NCI-H82 treated with DMSO at 0.1 percent for 48 hours (cell line): ENCODE measurements around the gene PTER.

Experiments used
- DNase-seq: peaks from one replicate; lab custom pipeline; 2025; ENCODE audit not compliant: unreplicated experiment; lab: John Stamatoyannopoulos, UW

The PTER gene

DNA sequence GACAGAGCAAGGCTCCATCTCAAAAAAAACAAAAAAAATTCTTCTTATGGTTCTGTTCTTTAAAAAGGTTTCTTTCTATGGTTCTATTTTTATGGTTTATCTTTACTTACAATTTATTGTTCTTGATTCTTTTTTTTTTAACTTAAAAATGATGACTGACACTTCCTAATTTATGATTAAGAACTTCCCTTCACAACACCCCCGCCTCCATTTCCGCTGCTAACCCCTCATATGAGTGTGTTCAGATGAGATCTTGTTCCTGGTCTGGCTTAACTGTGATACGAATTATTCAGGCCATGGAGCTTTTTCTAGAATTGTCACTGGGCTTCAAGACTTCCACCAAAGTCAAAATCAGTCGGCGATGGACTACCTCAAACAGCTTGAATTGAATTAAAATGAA, 33.9 kb downstream of the PTER start:
- no peak for DNase-seq

DNA sequence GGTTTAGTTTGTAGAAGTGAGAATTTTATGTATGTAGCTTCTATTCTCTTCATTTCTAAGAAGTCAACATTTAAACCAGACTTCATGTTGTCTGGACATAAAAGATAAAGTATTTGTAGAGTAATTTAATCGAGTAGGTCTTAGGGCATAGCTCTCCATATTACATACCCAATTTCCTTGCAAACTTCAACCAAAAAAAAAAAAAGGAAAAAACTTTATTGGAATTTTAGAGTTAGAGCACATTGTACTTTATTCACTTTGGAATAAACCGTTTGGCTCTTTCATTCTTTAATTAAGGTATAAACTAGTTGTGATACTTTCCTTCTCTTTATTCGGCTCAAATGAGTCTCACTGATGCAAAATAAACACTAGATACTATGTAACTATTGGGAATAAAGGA, 36.0 kb downstream of the PTER start:
- DNase-seq: no peak

GRCh38 chr10:16477757-16478156, 40.9 kb downstream of the PTER start:
- DNase-seq: no peak

- DNase-seq: no peak
Measured at GRCh38 chr10:16478801-16479200, 42.0 kb downstream of the PTER start.

GRCh38 chr10:16481052-16481728, 44.4 kb downstream of the PTER start:
- DNase-seq: no peak

- DNase-seq: no peak
Measured at GRCh38 chr10:16483241-16483917, 46.6 kb downstream of the PTER start.

DNA sequence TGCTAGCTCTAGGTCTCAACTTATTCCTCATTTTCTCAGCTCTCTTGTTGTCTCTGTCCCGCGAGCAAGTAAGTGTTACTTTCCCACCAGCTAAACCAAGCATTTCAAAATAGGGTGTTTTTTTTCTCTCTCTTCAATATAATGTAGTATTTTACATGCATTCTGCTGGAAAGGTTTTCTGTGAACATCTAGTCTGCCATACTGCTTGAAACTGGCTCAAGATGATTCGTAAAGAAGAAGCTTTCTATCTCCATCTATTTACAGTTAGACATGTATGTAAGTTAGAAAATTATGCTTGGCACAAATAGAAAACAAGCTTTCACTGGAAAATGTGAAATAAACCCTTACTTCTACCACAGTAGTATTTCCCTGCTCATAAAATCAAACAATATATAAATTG, 53.7 kb downstream of the PTER start:
- no peak for DNase-seq

- DNase-seq: peak; percentile 96
Measured at GRCh38 chr10:16491933-16492332, 55.1 kb downstream of the PTER start.

- no peak for DNase-seq
Measured at GRCh38 chr10:16493884-16494536, 57.2 kb downstream of the PTER start.

DNA sequence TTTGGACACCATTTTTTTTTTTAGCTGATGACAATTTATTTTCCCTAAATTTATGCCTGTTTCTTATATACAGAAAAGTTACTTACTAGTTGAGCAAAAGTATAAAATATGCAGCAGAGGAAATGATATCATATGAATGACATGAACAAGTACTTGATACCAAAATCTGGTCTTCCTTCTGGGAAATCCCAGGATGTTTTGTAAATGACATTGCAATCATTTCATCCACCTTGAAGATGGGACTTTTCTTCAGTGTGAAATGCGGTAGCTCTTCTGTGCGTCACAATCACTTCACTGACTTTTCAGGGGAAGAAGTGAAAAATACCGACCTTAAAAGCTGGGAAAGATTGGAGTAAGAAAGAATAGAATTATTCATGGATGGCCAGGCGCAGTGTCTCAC, 61.1 kb downstream of the PTER start:
- DNase-seq: no peak

DNA sequence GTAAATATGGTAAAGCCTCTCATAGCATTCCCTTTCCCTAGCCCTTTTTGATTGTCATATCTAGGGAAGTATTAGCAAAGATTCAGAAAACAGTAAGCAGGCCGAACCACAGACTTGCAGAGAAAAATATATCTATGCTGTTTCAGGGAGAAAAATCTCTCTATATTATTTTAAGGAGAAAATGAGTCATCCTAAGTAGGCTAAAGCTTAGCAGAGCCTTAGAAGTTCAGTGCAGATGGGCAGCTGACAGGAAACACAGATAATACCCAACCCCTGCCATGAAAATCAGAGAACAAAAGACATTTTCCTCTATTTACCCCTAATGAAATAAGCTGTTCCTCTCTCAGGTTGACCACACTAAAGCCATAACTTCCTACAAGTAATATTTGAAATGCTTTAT, 68.4 kb downstream of the PTER start:
- no peak for DNase-seq

GRCh38 chr10:16509996-16510395, 73.2 kb downstream of the PTER start:
- peak; percentile 10 for DNase-seq

DNA sequence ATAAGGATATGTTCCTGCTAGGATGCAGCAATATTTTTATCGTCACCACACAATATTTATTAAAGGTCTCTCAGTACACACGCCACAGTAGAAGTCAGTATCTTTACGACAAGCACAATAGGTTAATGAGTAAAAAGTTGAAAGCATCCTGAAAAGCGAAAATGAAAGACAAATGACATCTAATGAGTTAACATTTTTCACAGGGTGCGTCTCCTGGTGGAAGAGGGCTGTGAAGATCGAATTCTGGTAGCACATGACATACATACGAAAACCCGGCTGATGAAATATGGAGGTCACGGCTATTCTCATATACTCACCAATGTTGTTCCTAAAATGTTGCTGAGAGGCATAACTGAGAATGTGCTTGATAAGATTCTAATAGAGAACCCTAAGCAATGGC, 74.0 kb downstream of the PTER start:
- no peak for DNase-seq

- no peak for DNase-seq
Measured at GRCh38 chr10:16518822-16519221, 82.0 kb downstream of the PTER start.

DNA sequence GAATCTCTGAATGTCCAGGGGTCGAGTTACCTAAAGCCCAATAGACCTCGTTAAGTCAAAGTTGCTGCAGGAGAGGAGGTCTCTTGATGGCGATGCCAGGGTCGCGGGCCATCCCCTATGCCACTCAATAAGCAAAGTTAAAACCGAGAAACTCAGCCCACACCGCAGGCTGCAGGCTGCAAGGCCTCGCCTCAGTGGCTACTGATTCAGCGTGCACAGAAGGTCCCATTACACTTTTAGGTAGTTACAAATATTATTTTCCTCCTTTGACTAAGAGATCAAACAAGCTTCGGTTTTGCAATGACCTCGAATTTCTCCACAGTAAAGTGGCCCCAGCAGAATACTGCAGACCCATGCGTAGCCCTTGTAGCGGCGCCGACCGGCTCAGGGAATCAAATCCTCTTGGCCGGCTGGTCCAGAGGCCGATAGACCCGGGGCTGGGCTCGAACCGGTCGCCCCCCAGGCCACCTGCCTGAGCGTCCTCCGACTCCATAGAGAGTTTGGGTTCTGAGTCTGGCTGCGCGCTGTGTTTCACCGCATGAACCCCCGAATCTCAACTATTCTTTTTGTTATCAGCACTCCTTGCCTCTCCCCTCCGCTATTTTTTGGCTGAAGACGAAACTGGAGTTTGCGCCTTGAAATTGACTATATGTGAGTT, 82.6 kb downstream of the PTER start:
- DNase-seq: no peak

DNA sequence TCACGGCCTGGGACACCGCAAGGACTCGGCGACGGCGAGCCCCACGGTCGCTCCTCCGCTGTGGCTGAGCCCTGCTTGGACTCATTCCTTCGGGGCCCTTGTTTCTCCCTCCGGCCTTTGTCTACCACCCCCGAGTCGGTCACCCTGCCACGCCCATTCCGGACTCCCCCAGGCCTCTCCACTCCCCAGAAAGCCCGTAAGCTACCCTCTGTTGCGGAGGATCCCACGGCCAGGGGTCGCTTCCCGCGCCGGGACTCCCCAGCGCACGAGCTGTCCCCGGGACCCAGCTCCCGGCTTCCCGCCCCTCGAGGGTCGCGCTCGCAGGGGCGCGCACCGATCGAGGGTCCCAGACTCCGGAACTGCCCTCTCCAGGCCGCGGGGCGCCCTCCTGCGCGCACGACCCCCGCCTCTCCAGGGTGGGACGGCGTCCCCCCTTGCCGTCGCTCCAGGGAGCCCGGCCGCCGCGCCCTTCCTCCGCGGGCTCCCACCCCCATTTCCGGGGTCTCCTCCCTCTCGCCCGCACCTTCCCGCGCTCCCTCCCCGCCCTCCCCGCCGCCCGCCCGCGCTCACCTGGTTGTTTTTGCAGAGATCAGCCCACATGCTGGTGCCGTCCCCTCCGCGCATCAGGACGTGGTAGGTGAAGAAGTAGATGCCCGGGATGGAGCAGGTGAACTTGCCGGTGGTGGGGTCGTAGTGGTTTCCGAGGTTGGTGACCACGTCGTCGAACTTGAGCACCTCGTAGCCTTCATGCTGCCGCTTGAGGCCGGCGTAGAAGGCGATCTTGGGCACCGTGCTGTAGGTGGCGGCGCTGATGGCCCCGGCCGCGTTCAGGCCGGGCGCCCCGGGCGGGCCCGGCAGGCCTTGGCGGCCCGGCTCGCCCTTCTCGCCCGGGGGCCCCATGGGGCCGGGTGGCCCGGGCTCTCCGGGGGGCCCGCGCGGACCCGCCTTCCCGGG, 83.4 kb downstream of the PTER start:
- no peak for DNase-seq

DNA sequence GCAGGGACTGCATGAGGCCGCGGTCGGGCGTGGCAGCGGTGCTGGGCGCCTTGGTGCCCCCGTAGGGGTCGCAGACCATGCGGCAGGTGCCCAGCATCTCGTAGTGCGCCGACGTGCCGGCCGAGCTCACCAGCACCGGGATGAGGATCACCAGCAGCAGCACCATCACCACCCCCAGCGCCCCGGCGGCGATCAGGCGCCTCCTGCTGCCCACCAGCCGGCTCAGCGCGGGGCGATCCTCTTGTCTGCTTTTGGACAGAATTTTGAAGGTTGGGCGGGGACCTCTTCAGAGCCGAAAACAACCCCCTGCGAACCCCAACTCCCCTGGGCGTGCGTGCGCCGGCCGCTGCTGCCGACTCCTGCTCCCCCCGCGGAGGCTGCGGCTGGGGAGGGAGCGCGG, 84.1 kb downstream of the PTER start:
- DNase-seq: peak; percentile 13

DNA sequence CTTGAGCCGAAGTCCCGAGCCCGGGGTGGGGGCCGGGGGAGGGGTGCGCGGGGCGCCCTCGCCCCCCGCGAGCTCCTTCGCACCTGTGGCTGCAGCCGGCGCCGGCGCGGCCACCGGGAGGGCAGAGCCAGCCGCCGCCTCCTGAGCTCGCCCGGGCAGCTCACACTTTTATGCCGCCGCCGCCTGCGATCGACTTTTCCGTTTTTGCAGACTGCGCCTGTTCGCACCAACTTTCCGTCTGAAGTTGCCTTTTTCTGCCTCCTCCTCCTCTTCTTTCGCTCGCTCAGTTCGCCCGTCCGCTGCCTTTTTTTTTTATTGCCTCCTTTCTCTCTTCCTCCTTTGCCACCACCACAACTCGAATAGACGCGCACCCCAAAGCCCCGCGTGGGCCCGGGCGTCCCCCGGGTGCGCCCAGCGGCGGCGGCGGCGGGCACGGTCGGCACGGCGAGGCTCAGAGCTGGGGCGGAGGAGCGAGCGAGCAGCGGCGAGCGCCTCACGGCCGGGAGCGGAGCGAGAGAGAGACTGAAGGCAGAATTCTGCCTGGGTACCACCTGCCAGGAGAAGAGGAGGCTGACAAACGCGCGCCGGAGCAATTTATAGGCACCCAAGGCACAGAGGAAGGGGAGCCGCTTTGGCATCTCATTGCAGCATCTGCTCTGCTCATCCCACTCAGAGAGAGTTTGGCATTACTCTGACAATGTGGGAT, 84.7 kb downstream of the PTER start, which contains the start of gene C1QL3:
Gene C1QL3 (minus strand): TSS at position 569 of the 706 bp plus-strand sequence. CDS start 814 bp downstream, outside the sequence.
- DNase-seq: no peak

DNA sequence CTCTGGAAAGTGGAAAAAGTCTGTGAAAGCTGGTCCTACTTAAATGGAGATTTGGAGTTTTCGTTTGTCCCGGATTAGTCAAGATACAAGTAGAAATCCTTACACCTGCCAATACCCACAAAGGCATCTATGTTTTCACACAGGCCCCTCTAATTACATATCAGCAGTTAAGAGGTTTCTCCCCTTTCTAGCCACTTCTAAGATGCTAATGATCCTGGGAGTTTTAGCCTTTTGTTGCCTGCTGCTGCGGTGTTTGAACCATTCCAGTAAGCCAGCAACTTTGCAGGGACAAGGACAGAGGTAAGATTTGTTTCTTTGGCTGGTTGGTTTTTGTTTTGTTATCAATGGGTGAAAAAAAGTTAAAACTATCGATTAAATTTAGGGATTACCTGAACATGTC, 90.6 kb downstream of the PTER start:
- no peak for DNase-seq

DNA sequence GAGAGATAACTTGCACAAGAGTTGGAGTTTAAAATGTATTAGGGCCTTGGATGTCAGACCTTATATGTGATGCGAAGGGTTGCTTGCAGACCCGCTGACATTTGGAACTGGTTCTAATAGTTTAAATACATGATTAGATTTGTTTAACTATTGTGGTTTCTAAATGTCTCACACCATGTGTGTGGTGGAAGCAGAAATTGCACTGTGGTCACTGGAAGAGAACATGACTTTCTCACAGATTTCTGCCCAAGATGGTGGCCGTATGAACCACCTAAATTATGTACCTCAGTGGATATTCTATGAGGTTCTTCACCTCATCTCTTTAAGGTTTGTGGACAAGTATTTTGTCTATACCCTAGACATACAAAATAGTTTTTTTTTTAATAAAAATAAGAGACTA, 93.0 kb downstream of the PTER start:
- no peak for DNase-seq
